Activated naive CD8-positive, alpha-beta T cell (primary cell): ENCODE results near the gene TPRG1.

ENCODE experiments used
- H3K27ac Mint-ChIP-seq: one replicate; pipeline ENCODE4 v1.8.0; 2021; ENCODE audit warnings: mixed read lengths
- H3K27me3 Mint-ChIP-seq: one replicate; pipeline ENCODE4 v1.8.0; 2021; ENCODE audit warnings: mixed read lengths
- H3K36me3 Mint-ChIP-seq: one replicate; pipeline ENCODE4 v1.8.0; 2021; ENCODE audit warnings: mixed read lengths
- H3K4me1 Mint-ChIP-seq: one replicate; pipeline ENCODE4 v1.8.0; 2021; ENCODE audit warnings: low read depth, mixed read lengths
- H3K4me3 Mint-ChIP-seq: one replicate; pipeline ENCODE4 v1.8.0; 2021; ENCODE audit warnings: mild to moderate bottlenecking, mixed read lengths
- H3K9me3 Mint-ChIP-seq: one replicate; pipeline ENCODE4 v1.8.0; 2021; ENCODE audit warnings: low read depth, mixed read lengths

Gene TPRG1

GRCh38 chr3:189171707-189172106 is at the start of gene TPRG1:
TPRG1 (plus strand) TSS chr3:189171971; CDS start chr3:189207385, 35,414 bp downstream.
- H3K27ac Mint-ChIP-seq: no peak within 1 kb of the TSS
- H3K9me3 Mint-ChIP-seq: no peaks in the 10 kb centered on the region
- no peak within 1 kb of the TSS for H3K4me3 Mint-ChIP-seq
- H3K4me1 Mint-ChIP-seq: peaks cover 18% of the 10 kb centered on the region
- H3K27me3 Mint-ChIP-seq: no peaks in the 10 kb centered on the region
- H3K36me3 Mint-ChIP-seq: peaks cover 6% of the 10 kb centered on the region

- Mint-ChIP-seq H3K36me3 (peaks cover 9% of the 10 kb centered on the region), H3K27ac (no peak overlapping the region), H3K27me3 (no peaks in the 10 kb centered on the region), H3K4me3 (peak overlapping the region; percentile 38), H3K9me3 (peaks cover 5% of the 10 kb centered on the region), H3K4me1 (peaks cover 10% of the 10 kb centered on the region)
Observed at GRCh38 chr3:189122110-189122509, 49.7 kb upstream of the TPRG1 start.

GRCh38 chr3:189122526-189123205 is 49.1 kb upstream of the TPRG1 start:
- no peak overlapping the region for H3K4me3 Mint-ChIP-seq

GRCh38 chr3:189123595-189124387 is 48.0 kb upstream of the TPRG1 start:
- Mint-ChIP-seq H3K27ac (no peak overlapping the region), H3K4me3 (no peak overlapping the region), H3K27me3 (no peaks in the 10 kb centered on the region), H3K9me3 (no peaks in the 10 kb centered on the region), H3K36me3 (peaks cover 2% of the 10 kb centered on the region), H3K4me1 (peaks cover 10% of the 10 kb centered on the region)

More at GRCh38 chr3:189122526-189123205, 49.1 kb upstream of the TPRG1 start:
- Mint-ChIP-seq H3K27ac (no peak overlapping the region), H3K4me1 (peaks cover 10% of the 10 kb centered on the region), H3K27me3 (no peaks in the 10 kb centered on the region), H3K9me3 (peaks cover 4% of the 10 kb centered on the region), H3K36me3 (peaks cover 7% of the 10 kb centered on the region)

- H3K4me1 Mint-ChIP-seq: peaks cover 38% of the 10 kb centered on the region
- no peaks in the 10 kb centered on the region for H3K27me3 Mint-ChIP-seq
- H3K36me3 Mint-ChIP-seq: peaks cover 8% of the 10 kb centered on the region
Observed at GRCh38 chr3:189132231-189132671, 39.5 kb upstream of the TPRG1 start.

GRCh38 chr3:189132839-189133238 is 38.9 kb upstream of the TPRG1 start:
- H3K27me3 Mint-ChIP-seq: no peaks in the 10 kb centered on the region
- peak overlapping the region; percentile 99 for H3K27ac Mint-ChIP-seq
- peak overlapping the region; percentile 4 for H3K4me3 Mint-ChIP-seq
- peaks cover 8% of the 10 kb centered on the region for H3K36me3 Mint-ChIP-seq
- peaks cover 38% of the 10 kb centered on the region for H3K4me1 Mint-ChIP-seq
- peaks cover 5% of the 10 kb centered on the region for H3K9me3 Mint-ChIP-seq

More at GRCh38 chr3:189132231-189132671, 39.5 kb upstream of the TPRG1 start:
- H3K9me3 Mint-ChIP-seq: peaks cover 5% of the 10 kb centered on the region
- peak overlapping the region; percentile 75 for H3K4me3 Mint-ChIP-seq
- peak overlapping the region; percentile 99 for H3K27ac Mint-ChIP-seq

- H3K4me3 Mint-ChIP-seq: no peak overlapping the region
- H3K27ac Mint-ChIP-seq: peak overlapping the region; percentile 99
- H3K9me3 Mint-ChIP-seq: peaks cover 5% of the 10 kb centered on the region
- no peaks in the 10 kb centered on the region for H3K27me3 Mint-ChIP-seq
- peaks cover 8% of the 10 kb centered on the region for H3K36me3 Mint-ChIP-seq
- H3K4me1 Mint-ChIP-seq: peaks cover 38% of the 10 kb centered on the region
Observed at GRCh38 chr3:189133768-189134167, 38.0 kb upstream of the TPRG1 start.

GRCh38 chr3:189137416-189137815 is 34.4 kb upstream of the TPRG1 start:
- Mint-ChIP-seq H3K27ac (no peak overlapping the region), H3K9me3 (peaks cover 5% of the 10 kb centered on the region), H3K36me3 (peaks cover 5% of the 10 kb centered on the region), H3K27me3 (no peaks in the 10 kb centered on the region), H3K4me1 (peaks cover 28% of the 10 kb centered on the region), H3K4me3 (no peak overlapping the region)

- peaks cover 22% of the 10 kb centered on the region for H3K4me1 Mint-ChIP-seq
- H3K36me3 Mint-ChIP-seq: no peaks in the 10 kb centered on the region
- H3K9me3 Mint-ChIP-seq: no peaks in the 10 kb centered on the region
- H3K4me3 Mint-ChIP-seq: no peak overlapping the region
- H3K27ac Mint-ChIP-seq: no peak overlapping the region
- no peaks in the 10 kb centered on the region for H3K27me3 Mint-ChIP-seq
Observed at GRCh38 chr3:189138901-189139610, 32.7 kb upstream of the TPRG1 start.

- no peaks in the 10 kb centered on the region for H3K9me3 Mint-ChIP-seq
- H3K27me3 Mint-ChIP-seq: no peaks in the 10 kb centered on the region
- H3K4me1 Mint-ChIP-seq: peaks cover 25% of the 10 kb centered on the region
- H3K4me3 Mint-ChIP-seq: no peak overlapping the region
- H3K27ac Mint-ChIP-seq: no peak overlapping the region
- H3K36me3 Mint-ChIP-seq: no peaks in the 10 kb centered on the region
Observed at GRCh38 chr3:189139611-189139940, 32.2 kb upstream of the TPRG1 start.

GRCh38 chr3:189142527-189142926 is 29.2 kb upstream of the TPRG1 start:
- Mint-ChIP-seq H3K27ac (peak overlapping the region; percentile 6), H3K4me1 (peaks cover 22% of the 10 kb centered on the region), H3K9me3 (no peaks in the 10 kb centered on the region), H3K27me3 (no peaks in the 10 kb centered on the region), H3K4me3 (no peak overlapping the region), H3K36me3 (no peaks in the 10 kb centered on the region)

GRCh38 chr3:189143321-189143720 is 28.4 kb upstream of the TPRG1 start:
- Mint-ChIP-seq H3K27me3 (no peaks in the 10 kb centered on the region), H3K4me1 (peaks cover 24% of the 10 kb centered on the region), H3K9me3 (no peaks in the 10 kb centered on the region), H3K27ac (no peak overlapping the region), H3K36me3 (no peaks in the 10 kb centered on the region), H3K4me3 (no peak overlapping the region)

GRCh38 chr3:189143771-189144170 is 28.0 kb upstream of the TPRG1 start:
- no peaks in the 10 kb centered on the region for H3K27me3 Mint-ChIP-seq
- peak overlapping the region; percentile 51 for H3K27ac Mint-ChIP-seq
- H3K9me3 Mint-ChIP-seq: no peaks in the 10 kb centered on the region
- no peaks in the 10 kb centered on the region for H3K36me3 Mint-ChIP-seq
- H3K4me3 Mint-ChIP-seq: no peak overlapping the region
- H3K4me1 Mint-ChIP-seq: peaks cover 24% of the 10 kb centered on the region

GRCh38 chr3:189144645-189145044 is 27.1 kb upstream of the TPRG1 start:
- H3K4me3 Mint-ChIP-seq: no peak overlapping the region
- H3K4me1 Mint-ChIP-seq: peaks cover 24% of the 10 kb centered on the region
- no peak overlapping the region for H3K27ac Mint-ChIP-seq
- no peaks in the 10 kb centered on the region for H3K27me3 Mint-ChIP-seq
- no peaks in the 10 kb centered on the region for H3K9me3 Mint-ChIP-seq
- H3K36me3 Mint-ChIP-seq: no peaks in the 10 kb centered on the region

- no peak overlapping the region for H3K4me3 Mint-ChIP-seq
- H3K27me3 Mint-ChIP-seq: no peaks in the 10 kb centered on the region
- no peak overlapping the region for H3K27ac Mint-ChIP-seq
- H3K9me3 Mint-ChIP-seq: no peaks in the 10 kb centered on the region
- H3K36me3 Mint-ChIP-seq: no peaks in the 10 kb centered on the region
- H3K4me1 Mint-ChIP-seq: peaks cover 23% of the 10 kb centered on the region
Observed at GRCh38 chr3:189146848-189147247, 24.9 kb upstream of the TPRG1 start.
